ENCODE measurements around the gene PACS1.

The PACS1 gene

GRCh38 chr11:66159324-66159984 lies 89.4 kb downstream of the PACS1 start:
- in situ Hi-C loops (cut with MboI; ENCODE audit: low sequenced_read_pairs, unreplicated experiment), result no loop called here
- no peak for DNase-seq (ENCODE audit: low spot score)
- TF ChIP-seq CTCF (IDR thresholded peaks at IDR 0.05; ENCODE audit: borderline replicate concordance, control extremely low read depth, extremely low read depth, insufficient read depth, missing control alignments), result no peak

GRCh38 chr11:66160709-66161108 lies 90.6 kb downstream of the PACS1 start:
- in situ Hi-C loops (cut with MboI; ENCODE audit: low sequenced_read_pairs, unreplicated experiment), result no loop called here
- no peak for DNase-seq (ENCODE audit: low spot score)
- TF ChIP-seq CTCF (IDR thresholded peaks at IDR 0.05; ENCODE audit: borderline replicate concordance, control extremely low read depth, extremely low read depth, insufficient read depth, missing control alignments), result no peak

- in situ Hi-C loops (cut with MboI; ENCODE audit: low sequenced_read_pairs, unreplicated experiment), result no loop called here
- TF ChIP-seq CTCF (IDR thresholded peaks at IDR 0.05; ENCODE audit: borderline replicate concordance, control extremely low read depth, extremely low read depth, insufficient read depth, missing control alignments), result no peak
- DNase-seq (ENCODE audit: low spot score), result no peak
Measured at GRCh38 chr11:66168289-66168688, 98.2 kb downstream of the PACS1 start.

- in situ Hi-C loops (cut with MboI; ENCODE audit: low sequenced_read_pairs, unreplicated experiment), result no loop called here
- TF ChIP-seq CTCF (IDR thresholded peaks at IDR 0.05; ENCODE audit: borderline replicate concordance, control extremely low read depth, extremely low read depth, insufficient read depth, missing control alignments), result no peak
- DNase-seq (ENCODE audit: low spot score), result no peak
Measured at GRCh38 chr11:66172146-66172545, 102.1 kb downstream of the PACS1 start.

- DNase-seq (ENCODE audit: low spot score), result no peak
- TF ChIP-seq CTCF (IDR thresholded peaks at IDR 0.05; ENCODE audit: borderline replicate concordance, control extremely low read depth, extremely low read depth, insufficient read depth, missing control alignments), result no peak
- in situ Hi-C loops (cut with MboI; ENCODE audit: low sequenced_read_pairs, unreplicated experiment), result no loop called here
Measured at GRCh38 chr11:66176650-66177049, 106.6 kb downstream of the PACS1 start.

- in situ Hi-C loops (cut with MboI; ENCODE audit: low sequenced_read_pairs, unreplicated experiment), result no loop called here
- no peak for TF ChIP-seq CTCF (IDR thresholded peaks at IDR 0.05; ENCODE audit: borderline replicate concordance, control extremely low read depth, extremely low read depth, insufficient read depth, missing control alignments)
- DNase-seq (ENCODE audit: low spot score), result no peak
Measured at GRCh38 chr11:66178183-66178582, 108.1 kb downstream of the PACS1 start.

Measured in GM13976 (cell line).